Hematopoietic multipotent progenitor cell (in vitro differentiated cells): Measurements from ENCODE around the gene SPATC1L. TPM values are rescaled to one million over a fixed set of nuclear protein-coding genes. Genes with fewer than 3 reads are reported as not detected.
"Not testable (repeated sequence)": the region's sequence is repeated elsewhere in the genome, so short reads cannot be mapped to it uniquely, and the experiment has no call there.

Source experiments
- DNase-seq, 3 donors: peaks; one replicate each; pipeline ENCODE4 v3.0.0-alpha.2; 2011 to 2015; ENCODE audit warnings: low read depth in 2 of 3, low spot score in 2 of 3
- total RNA-seq: library from RNA; depleted of rRNA; stranded (reverse); fragments of >200 nt; gene quantifications from one replicate; pipeline ENCODE4 v1.2.3, GENCODE V29; 2012

The SPATC1L gene
- total RNA-seq, 1 donor: 21.5 TPM

- DNase-seq: peak; percentile 29 to 90 (median 87)
These were observed 631 bp upstream of the SPATC1L start for GRCh38 chr21:46184625-46185555.

GRCh38 chr21:46183337-46183909 lies 836 bp downstream of the SPATC1L start:
- DNase-seq: not testable (repeated sequence)

GRCh38 chr21:46182548-46183336 lies 1.5 kb downstream of the SPATC1L start:
- no peak for DNase-seq

- DNase-seq: no peak
These were observed 2.2 kb downstream of the SPATC1L start for GRCh38 chr21:46181953-46182547.

- no peak for DNase-seq
These were observed 2.8 kb downstream of the SPATC1L start for GRCh38 chr21:46181436-46181835.

GRCh38 chr21:46180778-46181391 lies 3.4 kb downstream of the SPATC1L start:
- DNase-seq: no peak

GRCh38 chr21:46180079-46180722 lies 4.1 kb downstream of the SPATC1L start:
- DNase-seq: peak in 1 of 3 donors; percentile 20

GRCh38 chr21:46179708-46180078 lies 4.6 kb downstream of the SPATC1L start:
- no peak for DNase-seq

GRCh38 chr21:46178961-46179360 lies 5.3 kb downstream of the SPATC1L start:
- no peak for DNase-seq

- not testable (repeated sequence) for DNase-seq
These were observed 7.7 kb downstream of the SPATC1L start for GRCh38 chr21:46176443-46177129.

- DNase-seq: no peak
These were observed 10.7 kb downstream of the SPATC1L start for GRCh38 chr21:46173573-46173972.

GRCh38 chr21:46172863-46173528 lies 11.3 kb downstream of the SPATC1L start:
- DNase-seq: no peak

- no peak for DNase-seq
These were observed 12.0 kb downstream of the SPATC1L start for GRCh38 chr21:46171996-46172862.

GRCh38 chr21:46171585-46171984 lies 12.7 kb downstream of the SPATC1L start:
- no peak for DNase-seq

GRCh38 chr21:46170436-46171193 lies 13.6 kb downstream of the SPATC1L start:
- not testable (repeated sequence) for DNase-seq

GRCh38 chr21:46168659-46169386 lies 15.4 kb downstream of the SPATC1L start:
- DNase-seq: no peak
